Measurements from ENCODE around the gene NELL2. TPM values are rescaled to one million over a fixed set of nuclear protein-coding genes. Genes with fewer than 3 reads are reported as not detected.

NELL2 gene
- polyA plus RNA-seq, 2 of the 4 experiments (the other 2 are of a cell fraction): 0.16 TPM; not detected in 1

- CTCF ChIA-PET: no interaction called here
- no peak overlapping the region for H3K4me2 ChIP-seq
- no peaks in the 10 kb centered on the region for H3K4me1 ChIP-seq
- no peaks in the 10 kb centered on the region for H3K9me3 ChIP-seq
- no peak for ATAC-seq
- no peak for TF ChIP-seq JUN (IDR thresholded peaks at IDR 0.05)
- TF ChIP-seq, protein P1, sequence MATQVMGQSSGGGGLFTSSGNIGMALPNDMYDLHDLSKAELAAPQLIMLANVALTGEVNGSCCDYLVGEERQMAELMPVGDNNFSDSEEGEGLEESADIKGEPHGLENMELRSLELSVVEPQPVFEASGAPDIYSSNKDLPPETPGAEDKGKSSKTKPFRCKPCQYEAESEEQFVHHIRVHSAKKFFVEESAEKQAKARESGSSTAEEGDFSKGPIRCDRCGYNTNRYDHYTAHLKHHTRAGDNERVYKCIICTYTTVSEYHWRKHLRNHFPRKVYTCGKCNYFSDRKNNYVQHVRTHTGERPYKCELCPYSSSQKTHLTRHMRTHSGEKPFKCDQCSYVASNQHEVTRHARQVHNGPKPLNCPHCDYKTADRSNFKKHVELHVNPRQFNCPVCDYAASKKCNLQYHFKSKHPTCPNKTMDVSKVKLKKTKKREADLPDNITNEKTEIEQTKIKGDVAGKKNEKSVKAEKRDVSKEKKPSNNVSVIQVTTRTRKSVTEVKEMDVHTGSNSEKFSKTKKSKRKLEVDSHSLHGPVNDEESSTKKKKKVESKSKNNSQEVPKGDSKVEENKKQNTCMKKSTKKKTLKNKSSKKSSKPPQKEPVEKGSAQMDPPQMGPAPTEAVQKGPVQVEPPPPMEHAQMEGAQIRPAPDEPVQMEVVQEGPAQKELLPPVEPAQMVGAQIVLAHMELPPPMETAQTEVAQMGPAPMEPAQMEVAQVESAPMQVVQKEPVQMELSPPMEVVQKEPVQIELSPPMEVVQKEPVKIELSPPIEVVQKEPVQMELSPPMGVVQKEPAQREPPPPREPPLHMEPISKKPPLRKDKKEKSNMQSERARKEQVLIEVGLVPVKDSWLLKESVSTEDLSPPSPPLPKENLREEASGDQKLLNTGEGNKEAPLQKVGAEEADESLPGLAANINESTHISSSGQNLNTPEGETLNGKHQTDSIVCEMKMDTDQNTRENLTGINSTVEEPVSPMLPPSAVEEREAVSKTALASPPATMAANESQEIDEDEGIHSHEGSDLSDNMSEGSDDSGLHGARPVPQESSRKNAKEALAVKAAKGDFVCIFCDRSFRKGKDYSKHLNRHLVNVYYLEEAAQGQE (IDR thresholded peaks at IDR 0.05): no peak
- WGBS (ENCODE audit: missing lambda C conversion rate): 19% methylated on average over 4 of the region's 4 CpGs
- FAIRE-seq: no peak
- DNase-seq (ENCODE audit: low read depth in 1 of 2, low spot score in 1 of 2): no peak
- POLR2A ChIA-PET: no interaction called here
- H3K27ac ChIP-seq: no peak overlapping the region
- no peak overlapping the region for H3K4me3 ChIP-seq
Observed at GRCh38 chr12:44510076-44510475, 366.0 kb downstream of the NELL2 start.

- Histone ChIP-seq H3K4me3 (no peak overlapping the region), H3K4me1 (no peaks in the 10 kb centered on the region), H3K4me2 (no peak overlapping the region), H3K9me3 (no peaks in the 10 kb centered on the region), H3K27ac (no peak overlapping the region)
- ATAC-seq (no peak), DNase-seq (ENCODE audit: low read depth in 1 of 2, low spot score in 1 of 2) (no peak), FAIRE-seq (no peak)
- CTCF ChIA-PET: no interaction called here
- 0% methylated on average over 2 of the region's 2 CpGs for WGBS (ENCODE audit: missing lambda C conversion rate)
- TF ChIP-seq CHD4 (IDR thresholded peaks at IDR 0.05; ENCODE audit: borderline replicate concordance) (no peak), SREBF2 (IDR thresholded peaks at IDR 0.05) (no peak), HOXB5 (CRISPR knock-in tag; IDR thresholded peaks at IDR 0.05) (no peak), FOXS1 (CRISPR knock-in tag; IDR thresholded peaks at IDR 0.05) (no peak), HMGXB4 (CRISPR knock-in tag; IDR thresholded peaks at IDR 0.05; ENCODE audit: borderline replicate concordance) (no peak), POLR2AphosphoS2 (conservative IDR thresholded peaks at IDR 0.05; ENCODE audit: low read length) (no peak), CEBPB (IDR thresholded peaks at IDR 0.05) (no peak), CBX8 (IDR thresholded peaks at IDR 0.05) (no peak), FOSL2 (IDR thresholded peaks at IDR 0.05) (no peak), FOSL2 (CRISPR knock-in tag; IDR thresholded peaks at IDR 0.05) (no peak), CTCF (IDR thresholded peaks at IDR 0.05) (no peak), HOXA7 (CRISPR knock-in tag; IDR thresholded peaks at IDR 0.05) (no peak), CBX2 (IDR thresholded peaks at IDR 0.05; ENCODE audit: borderline replicate concordance, low read depth) (no peak), HDAC2 (IDR thresholded peaks at IDR 0.05) (no peak), JUN (IDR thresholded peaks at IDR 0.05) (no peak), RCOR1 (IDR thresholded peaks at IDR 0.05; ENCODE audit: low read depth, low read length) (no peak), E2F6 (IDR thresholded peaks at IDR 0.05; ENCODE audit: borderline replicate concordance, low read depth) (no peak), RARB (CRISPR knock-in tag; IDR thresholded peaks at IDR 0.05) (no peak), EP300 (IDR thresholded peaks at IDR 0.05) (no peak), ZSCAN20 (CRISPR knock-in tag; IDR thresholded peaks at IDR 0.05) (no peak)
- TF ChIP-seq, protein P2, sequence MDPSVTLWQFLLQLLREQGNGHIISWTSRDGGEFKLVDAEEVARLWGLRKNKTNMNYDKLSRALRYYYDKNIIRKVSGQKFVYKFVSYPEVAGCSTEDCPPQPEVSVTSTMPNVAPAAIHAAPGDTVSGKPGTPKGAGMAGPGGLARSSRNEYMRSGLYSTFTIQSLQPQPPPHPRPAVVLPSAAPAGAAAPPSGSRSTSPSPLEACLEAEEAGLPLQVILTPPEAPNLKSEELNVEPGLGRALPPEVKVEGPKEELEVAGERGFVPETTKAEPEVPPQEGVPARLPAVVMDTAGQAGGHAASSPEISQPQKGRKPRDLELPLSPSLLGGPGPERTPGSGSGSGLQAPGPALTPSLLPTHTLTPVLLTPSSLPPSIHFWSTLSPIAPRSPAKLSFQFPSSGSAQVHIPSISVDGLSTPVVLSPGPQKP (IDR thresholded peaks at IDR 0.05; ENCODE audit: low read depth, low read length): no peak
- POLR2A ChIA-PET: no interaction called here
Observed at GRCh38 chr12:44509471-44509870, 366.6 kb downstream of the NELL2 start.

Data from A549 (cell line).